Inferior parietal cortex (tissue), 1 donor: ENCODE measurements around the gene ARL11.
"Not testable (repeated sequence)": the region's sequence is repeated elsewhere in the genome, so short reads cannot be mapped to it uniquely, and the experiment has no call there.

Experiments
- DNase-seq: peaks from one replicate; pipeline ENCODE4 v3.0.0-alpha.2; 2016; ENCODE audit errors: extremely low spot score

The ARL11 gene

GRCh38 chr13:49627831-49628652, at the start of gene ARL11:
Gene ARL11 (plus strand): TSS chr13:49628507. CDS start chr13:49630448, 1,941 bp downstream.
- DNase-seq: no peak

- DNase-seq: no peak
Observed at GRCh38 chr13:49579501-49579900, 48.8 kb upstream of the ARL11 start.

GRCh38 chr13:49580980-49581680, 47.2 kb upstream of the ARL11 start:
- DNase-seq: no peak

DNA sequence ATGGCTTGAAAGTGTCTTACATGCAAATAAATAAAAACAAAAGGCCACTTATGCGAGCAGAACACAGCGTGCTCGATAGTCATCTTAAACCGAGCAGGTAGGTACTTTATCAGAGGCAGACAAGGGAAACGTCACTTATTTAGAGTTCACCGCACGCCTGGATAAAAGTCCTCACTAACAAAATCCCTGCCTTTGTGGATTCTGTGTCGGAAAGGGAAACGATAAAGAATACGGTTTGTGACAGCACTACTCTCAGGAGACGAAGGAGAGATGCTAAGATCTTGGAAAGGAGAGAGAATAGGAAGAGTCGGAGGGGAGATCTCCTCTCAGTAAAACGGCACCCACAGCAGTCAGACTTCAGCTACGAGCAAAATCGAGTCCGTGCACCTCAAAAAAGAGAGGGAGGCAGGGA, 43.5 kb upstream of the ARL11 start:
- DNase-seq: peak; percentile 44

DNA sequence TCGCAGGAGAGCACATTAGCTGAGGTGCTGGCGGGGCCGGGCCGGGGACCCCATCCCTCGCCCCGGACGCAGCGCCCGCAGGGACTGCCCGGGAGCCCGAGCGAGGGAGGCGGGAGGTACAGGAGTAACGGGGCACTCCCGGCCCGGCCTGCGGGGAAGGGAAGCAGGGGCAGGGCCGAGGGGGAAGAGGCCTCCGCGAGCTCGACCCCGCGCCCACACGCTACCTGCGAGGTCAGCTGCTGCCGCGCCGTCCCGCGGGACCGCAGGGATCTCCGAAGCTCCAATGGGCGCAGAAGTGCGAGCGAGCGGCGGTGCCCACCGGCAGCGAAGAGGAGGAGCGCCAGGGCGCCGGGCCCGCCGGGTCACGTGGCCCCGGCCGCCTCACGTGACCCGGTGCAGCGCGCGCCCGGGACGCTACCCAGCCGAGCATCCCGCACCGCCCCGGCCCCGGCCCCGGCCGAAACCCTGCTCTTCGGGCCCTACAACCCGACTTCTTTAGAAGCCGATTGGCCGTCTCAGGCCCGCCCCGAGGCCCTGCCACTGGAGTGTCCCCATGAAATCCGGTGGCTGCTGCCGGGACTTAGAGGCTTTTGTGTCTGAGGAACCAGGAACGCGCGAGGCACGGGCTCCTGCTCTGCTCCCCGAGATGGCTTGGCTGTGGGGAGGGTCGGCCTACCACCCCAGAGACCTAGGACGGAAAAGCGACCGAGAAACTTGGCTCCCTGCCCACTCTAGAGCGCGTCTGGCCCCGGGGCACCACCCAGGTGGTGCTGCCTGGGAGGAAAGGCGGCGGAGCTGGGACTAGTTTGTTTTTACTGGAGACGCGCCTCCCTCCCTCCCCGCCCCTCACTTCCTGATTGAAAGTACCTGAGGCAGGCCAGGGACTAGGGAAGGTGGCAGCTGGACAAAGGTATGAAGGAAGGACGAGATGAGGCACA, 42.8 kb upstream of the ARL11 start, which contains the start of gene RCBTB1:
TSS of gene RCBTB1 (minus strand) at position 339 of the 938 bp plus-strand sequence. CDS start 18,279 bp downstream, outside the sequence.
- peak; percentile 69 for DNase-seq

DNA sequence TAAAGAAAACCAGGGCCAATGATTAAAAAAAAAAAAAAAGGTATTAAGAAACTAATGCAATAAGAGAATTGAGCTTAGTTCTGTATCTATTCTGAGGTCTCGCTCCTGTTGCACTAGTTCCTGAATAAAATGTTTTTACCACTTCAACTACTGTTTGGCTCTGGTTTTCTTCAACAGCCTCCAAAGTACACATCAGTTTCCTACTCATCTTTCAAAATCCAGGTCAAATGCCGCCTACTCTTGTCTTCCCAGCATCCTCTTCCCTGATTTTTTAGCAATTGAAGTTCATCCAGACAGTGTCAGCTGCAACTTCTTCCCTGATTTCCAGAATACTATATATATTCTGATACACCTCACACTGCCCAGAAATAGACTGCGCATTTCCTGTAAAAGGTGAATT, 41.6 kb upstream of the ARL11 start:
- peak; percentile 27 for DNase-seq

DNA sequence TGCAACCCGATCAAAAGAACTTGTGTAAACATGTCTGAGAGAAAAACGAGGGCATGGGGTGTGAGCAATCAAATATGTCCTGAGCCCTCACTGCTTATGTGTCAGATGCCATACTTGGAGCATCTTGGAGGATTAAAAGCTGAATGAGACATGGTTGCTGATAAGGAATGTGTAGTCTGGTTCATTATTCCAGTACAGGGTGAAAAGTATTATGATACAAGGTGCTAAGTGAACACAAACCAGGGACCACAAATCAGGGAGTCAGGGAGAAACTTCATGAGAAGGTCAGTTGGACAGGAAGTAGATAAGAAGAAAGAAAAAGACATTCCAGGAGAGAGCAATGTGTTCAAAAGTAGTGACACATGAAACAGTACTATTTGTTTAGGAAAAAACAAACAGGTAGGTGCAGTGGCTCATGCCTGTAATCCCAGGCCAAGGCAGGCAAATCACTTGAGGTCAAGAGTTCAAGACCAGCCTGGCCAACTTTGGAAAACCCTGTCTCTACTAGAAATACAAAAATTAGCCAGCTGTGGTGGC, 40.9 kb upstream of the ARL11 start:
- no peak for DNase-seq

- not testable (repeated sequence) for DNase-seq
Observed at GRCh38 chr13:49590714-49591113, 37.6 kb upstream of the ARL11 start.

GRCh38 chr13:49593876-49594275, 34.4 kb upstream of the ARL11 start:
- DNase-seq: not testable (repeated sequence)

DNA sequence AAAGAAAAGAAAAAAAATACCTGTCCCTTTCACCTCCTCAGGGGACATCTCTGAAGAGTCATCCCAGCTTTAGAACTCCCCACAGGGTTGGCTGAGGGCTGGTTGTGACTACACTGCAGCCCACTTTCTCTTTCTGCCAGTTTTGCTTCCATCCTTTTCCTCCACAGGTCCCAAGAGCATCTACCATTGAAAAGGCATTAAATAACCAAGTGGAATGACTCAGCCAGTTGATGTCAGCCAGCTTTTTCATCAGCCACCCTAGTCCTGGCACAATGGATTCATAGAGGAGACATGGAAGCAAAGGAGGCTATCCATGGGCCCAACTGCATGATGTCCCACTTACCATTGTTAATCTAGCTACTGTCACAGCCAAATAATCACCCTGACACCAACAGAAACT, 33.7 kb upstream of the ARL11 start:
- DNase-seq: no peak

DNA sequence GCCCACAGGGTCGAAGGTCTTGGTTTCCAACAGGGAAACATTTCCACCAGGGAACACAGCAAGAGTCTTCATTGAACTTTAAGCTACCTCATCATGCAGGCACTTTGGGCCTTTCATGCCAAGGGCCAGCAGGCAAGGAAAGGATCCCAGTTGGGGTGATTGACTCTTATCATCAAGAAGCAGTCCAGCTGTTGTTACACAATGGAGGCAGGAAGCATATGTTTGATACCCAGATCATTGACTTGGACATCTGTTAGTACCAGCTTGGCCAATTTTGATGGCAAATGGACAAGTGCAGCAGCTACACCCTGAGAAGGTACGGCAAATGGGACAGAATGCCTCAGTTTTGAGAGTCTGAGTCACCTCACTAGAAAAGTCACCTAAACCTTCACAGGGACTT, 32.1 kb upstream of the ARL11 start:
- no peak for DNase-seq

DNA sequence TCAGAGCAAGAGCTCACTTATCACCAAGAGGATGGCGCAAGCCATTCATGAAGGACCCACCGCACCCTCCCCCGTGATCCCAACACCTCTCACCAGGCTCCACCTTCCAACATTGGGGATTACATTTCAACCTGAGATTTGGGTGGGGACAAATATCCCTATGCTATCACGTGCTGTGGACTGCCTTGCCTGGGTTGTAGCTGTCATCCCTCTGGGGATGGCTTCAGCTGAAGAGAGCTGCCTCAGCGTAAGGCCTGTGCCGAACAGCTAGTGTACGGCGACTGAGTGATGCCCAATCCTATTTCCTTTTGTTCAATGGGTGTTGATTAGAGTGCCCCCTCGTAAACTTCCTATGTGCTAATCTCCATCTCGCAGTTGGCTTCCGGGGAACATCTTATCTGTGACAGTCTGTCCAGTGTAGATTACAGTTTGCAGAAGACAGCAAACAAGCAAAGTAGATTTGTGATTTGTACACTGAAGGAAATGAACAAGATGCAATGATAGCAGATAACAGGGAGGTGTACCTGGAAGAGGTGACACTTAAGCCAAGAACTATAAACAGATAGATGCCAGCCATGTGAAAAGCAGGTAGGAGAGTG, 31.2 kb upstream of the ARL11 start:
- DNase-seq: no peak

DNA sequence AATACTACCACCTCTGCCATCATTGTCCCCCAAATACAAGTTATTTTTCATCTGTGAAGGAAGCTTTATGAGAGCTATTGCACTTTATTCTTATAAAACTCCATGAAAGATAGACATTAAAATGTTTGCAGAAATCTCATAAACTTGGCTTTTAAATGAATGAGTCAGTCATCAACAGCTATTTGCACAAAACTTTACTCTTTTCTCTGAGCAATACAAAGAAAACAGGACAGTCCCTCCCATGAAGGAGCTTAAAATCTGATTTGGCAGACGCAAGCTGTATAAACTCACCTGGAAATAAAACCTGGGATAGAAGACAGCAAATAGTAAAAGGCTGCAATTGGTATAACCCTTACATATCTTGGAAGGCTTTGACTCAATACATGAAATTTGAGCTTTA, 26.3 kb upstream of the ARL11 start:
- no peak for DNase-seq

DNA sequence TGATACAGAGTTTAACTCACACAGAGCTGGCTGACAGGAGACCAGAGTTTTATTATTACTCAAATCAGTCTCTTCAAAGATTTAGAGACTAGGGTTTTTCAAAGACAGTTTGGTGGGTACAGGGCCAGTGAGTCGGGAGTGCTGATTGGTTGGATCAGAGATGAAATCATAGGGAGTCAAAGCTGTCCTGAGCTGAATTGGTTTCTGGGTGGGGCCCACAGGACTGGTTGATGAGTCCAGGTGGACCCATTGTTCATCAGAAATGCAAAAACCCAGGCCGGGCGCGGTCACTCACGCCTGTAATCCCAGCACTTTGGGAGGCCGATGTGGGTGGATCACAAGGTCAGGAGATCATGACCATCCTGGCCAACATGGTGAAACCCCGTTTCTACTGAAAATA, 25.7 kb upstream of the ARL11 start:
- not testable (repeated sequence) for DNase-seq

- no peak for DNase-seq
Observed at GRCh38 chr13:49604570-49604969, 23.7 kb upstream of the ARL11 start.

DNA sequence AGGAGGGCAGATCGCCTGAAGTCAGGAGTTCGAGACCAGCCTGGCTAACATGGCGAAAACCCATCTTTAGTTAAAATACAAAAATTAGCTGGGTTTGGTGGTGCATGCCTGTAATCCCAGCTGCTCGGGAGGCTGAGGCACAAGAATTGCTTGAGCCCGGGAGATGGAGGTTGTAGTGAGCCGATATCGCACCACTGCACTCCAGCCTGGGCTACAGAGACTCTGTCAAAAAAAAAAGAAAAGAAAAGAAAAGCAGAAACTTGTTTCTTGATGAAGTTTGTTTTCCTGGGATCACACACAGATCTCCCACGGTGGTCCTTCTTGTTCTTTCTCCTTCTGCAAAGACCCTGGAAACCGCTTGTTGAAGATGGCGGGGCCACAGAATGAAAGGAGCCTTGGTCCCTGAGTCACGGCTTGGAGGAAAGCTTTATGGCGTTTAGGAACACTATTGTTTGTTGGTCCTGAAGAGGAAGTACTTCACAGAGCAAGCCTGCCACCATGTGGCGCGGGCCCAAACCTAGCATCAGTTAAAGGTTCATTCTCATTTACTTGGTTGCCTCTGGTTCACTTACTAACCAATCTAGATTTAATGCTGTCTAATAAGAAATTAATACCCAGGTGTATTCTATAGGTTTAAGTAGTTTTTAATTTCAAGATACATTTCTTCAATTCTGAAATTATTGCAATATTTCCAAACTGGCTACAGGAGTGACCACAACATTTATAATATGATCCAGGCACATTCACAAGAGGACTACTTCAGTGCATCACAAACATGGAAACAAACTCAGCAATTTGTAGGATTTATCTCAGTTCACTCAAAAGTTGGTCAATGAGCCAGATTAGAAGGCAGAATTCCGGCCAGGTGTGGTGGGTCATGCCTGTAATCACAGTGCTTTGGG, 21.3 kb upstream of the ARL11 start:
- peak; percentile 90 for DNase-seq

DNA sequence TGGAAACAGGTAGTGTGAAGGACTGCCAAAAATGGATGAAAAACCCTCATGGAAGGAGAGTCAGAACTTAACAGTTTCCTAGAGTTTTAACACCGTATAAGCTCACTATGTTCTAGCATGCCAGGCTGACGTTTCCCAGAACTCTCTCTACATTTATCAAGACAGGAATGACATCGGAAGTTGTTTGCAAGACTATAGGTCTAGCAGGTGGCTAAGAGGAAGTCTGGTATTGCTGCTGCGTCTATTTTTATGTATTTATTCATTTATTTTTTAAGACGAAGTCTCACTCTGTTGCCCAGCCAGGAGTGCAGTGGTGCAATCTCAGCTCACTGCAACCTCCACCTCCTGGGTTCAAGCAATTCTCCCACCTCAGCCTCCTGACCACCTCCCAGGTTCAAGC, 20.5 kb upstream of the ARL11 start:
- no peak for DNase-seq

DNA sequence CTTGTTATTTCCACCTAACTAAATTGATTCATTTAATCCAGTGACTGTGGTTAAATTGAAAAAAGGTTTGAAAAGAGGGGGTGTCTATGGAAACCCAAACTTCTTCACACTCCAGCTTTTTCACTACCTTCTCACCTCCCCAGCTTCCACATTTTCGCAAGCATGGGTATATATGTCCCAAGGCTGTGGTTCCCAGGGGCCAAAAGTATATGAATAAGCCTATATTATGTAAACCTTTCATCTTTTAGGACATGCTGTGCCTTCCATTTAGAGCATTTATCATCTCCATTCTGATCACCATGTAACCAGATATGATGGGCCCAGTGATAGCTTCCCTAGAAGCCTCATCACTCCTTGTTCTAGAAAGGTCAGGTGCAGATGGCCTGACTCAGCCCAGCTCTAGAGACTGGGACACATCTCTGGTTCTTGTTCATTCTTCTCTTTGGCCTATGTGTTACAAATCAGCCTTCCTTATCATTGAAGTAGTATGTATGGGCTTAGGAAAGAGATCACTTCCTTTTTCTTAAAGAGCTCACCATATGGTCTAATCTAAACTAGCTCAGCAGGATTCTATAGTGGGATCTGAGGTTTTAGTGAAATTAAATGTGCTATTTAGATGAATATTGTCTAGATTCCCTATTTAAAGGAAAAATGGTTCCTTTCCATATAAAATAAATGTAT, 19.5 kb upstream of the ARL11 start:
- no peak for DNase-seq

DNA sequence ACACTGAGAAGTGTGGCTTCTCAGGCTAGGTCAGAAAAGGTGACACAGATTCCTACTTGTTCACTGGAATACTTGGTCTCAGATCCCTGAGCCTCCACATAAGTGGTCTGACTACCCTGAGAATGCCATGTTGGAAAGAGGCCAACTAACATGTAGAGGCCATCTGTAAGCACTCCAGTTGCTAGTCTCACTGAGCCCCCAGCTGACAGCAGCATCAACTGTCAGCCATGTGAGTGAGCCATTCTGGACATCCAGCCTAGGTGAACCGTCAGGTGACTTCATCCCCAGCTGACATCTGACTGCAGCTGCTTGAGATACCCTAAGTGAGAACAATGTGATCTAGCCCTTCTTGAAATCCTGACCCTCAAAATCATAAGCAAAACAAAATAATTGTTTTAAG, 18.1 kb upstream of the ARL11 start:
- no peak for DNase-seq

- DNase-seq: not testable (repeated sequence)
Observed at GRCh38 chr13:49612042-49612441, 16.3 kb upstream of the ARL11 start.
